Measurements from ENCODE around the gene BCL11A.

DNA sequence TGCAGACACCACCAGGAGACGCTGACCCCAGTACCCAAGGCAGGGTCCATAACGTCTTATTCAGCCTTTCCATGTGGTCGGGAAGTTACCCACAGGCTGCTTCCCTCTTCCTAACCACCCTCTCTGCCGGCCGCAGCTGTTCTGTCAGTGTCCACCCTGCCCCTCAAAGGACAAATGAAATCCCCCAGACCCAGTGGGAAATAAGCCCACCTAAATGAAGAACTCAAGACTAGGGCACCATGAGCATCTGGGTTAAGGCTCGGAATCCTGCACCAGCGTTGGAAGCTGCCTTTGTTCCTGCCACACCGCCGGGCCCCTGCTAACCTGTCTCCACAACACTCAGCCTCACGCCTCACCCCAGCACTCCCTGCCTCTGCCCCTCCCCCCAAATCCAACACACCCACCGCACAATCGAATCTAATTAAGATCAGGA lies 21.7 kb downstream of the BCL11A start:
- no peak for TF ChIP-seq CTCF (IDR thresholded peaks at IDR 0.05)
- TF ChIP-seq POLR2A (IDR thresholded peaks at IDR 0.05): no peak
